B cell (primary cell): ENCODE results near the gene ERLIN1. TPM values are rescaled to one million over a fixed set of nuclear protein-coding genes. Genes with fewer than 3 reads are reported as not detected.

Source experiments
- ATAC-seq: fragments of 200-7000 bp; cut with Tn5 transposase; one replicate; pipeline ENCODE4 v1.10.0; 2021; ENCODE audit warnings: low read depth, mild to moderate bottlenecking, moderate number of reproducible peaks, moderate library complexity
- CTCF ChIA-PET: fragments of 350-600 bp; sonication (Branson Sonifier 250); formaldehyde crosslinking; loops from one replicate; lab custom pipeline; 2021; ENCODE audit warnings: antibody characterized with exemption, inconsistent platforms; lab: Charles Lee
- POLR2A ChIA-PET: fragments of 350-600 bp; sonication (Branson Sonifier 250); formaldehyde crosslinking; loops from one replicate; lab custom pipeline; 2021; ENCODE audit warnings: antibody characterized with exemption; lab: Charles Lee
- DNase-seq: peaks from one replicate; pipeline ENCODE4 v3.0.0; 2013
- H2AFZ ChIP-seq: 2 replicates; pipeline ENCODE4 v1.6.1; 2012; ENCODE audit warnings: mild to moderate bottlenecking, low read depth, low read length; ENCODE audit not compliant: insufficient read depth, poor library complexity, severe bottlenecking
- H3K27ac ChIP-seq, 2 donors: 1 replicate in 1 of 2; 2 replicates in 1 of 2; pipeline ENCODE4 v1.5.1; 2012 to 2013; ENCODE audit warnings: low read length in 2 of 2, mild to moderate bottlenecking in 2 of 2, moderate library complexity in 1 of 2
- H3K27me3 ChIP-seq, 4 experiments: fragments of 200-600 bp in 1 of 4; sonication (generic) in 1 of 4; replicated peaks in 1 of 4; 1 replicate in 2 of 4; 2 replicates in 2 of 4; pipeline versions ENCODE4 v1.6.1 to v1.7.0; 2013 to 2016; ENCODE audit warnings: low read length in 3 of 4, mild to moderate bottlenecking in 2 of 4, mixed read lengths in 1 of 4, moderate library complexity in 1 of 4; ENCODE audit not compliant: insufficient read depth in 4 of 4, control insufficient read depth in 3 of 4; ENCODE audit errors: control extremely low read depth in 1 of 4
- H3K36me3 ChIP-seq, 2 experiments: replicated peaks in 1 of 2; 1 replicate in 1 of 2; 2 replicates in 1 of 2; pipeline versions ENCODE4 v1.6.1 to v1.7.1; 2013; ENCODE audit warnings: low read length in 1 of 2; ENCODE audit not compliant: insufficient read depth in 2 of 2, control insufficient read depth in 1 of 2; ENCODE audit errors: control extremely low read depth in 1 of 2, extremely low read depth in 1 of 2
- H3K4me1 ChIP-seq, 2 donors: fragments of 200-600 bp in 1 of 2; sonication (generic) in 1 of 2; 1 replicate in 1 of 2; 2 replicates in 1 of 2; pipeline versions ENCODE4 v1.5.1 to v1.6.1; 2013 to 2017; ENCODE audit warnings: low read length in 2 of 2; ENCODE audit not compliant: control insufficient read depth in 2 of 2, insufficient read depth in 2 of 2
- H3K4me2 ChIP-seq: replicated peaks from 2 replicates; pipeline ENCODE3; 2012; ENCODE audit warnings: mild to moderate bottlenecking, low read depth, low read length; ENCODE audit not compliant: poor library complexity, severe bottlenecking
- H3K4me3 ChIP-seq, 5 experiments: fragments of 200-600 bp in 1 of 5; sonication (generic) in 1 of 5; 1 replicate in 3 of 5; 2 replicates in 2 of 5; pipeline versions ENCODE4 v1.5.1 to v1.7.0; 2011 to 2016; ENCODE audit warnings: low read length in 4 of 5, mild to moderate bottlenecking in 4 of 5, low read depth in 2 of 5, control low read depth in 1 of 5, moderate library complexity in 1 of 5; ENCODE audit not compliant: insufficient read depth in 1 of 5; ENCODE audit errors: control extremely low read depth in 1 of 5, extremely low read depth in 1 of 5
- H3K79me2 ChIP-seq: fragments of 200-600 bp; sonication (generic); one replicate; pipeline ENCODE4 v1.6.0; 2016; ENCODE audit warnings: low read length; ENCODE audit not compliant: control insufficient read depth, insufficient read depth
- H3K9ac ChIP-seq: fragments of 200-600 bp; sonication (generic); 2 replicates; pipeline ENCODE4 v1.6.1; 2017; ENCODE audit warnings: mild to moderate bottlenecking, low read length, moderate library complexity
- H3K9me3 ChIP-seq, 3 donors: one replicate each; pipeline versions ENCODE4 v1.6.1 to v1.7.1; 2013; ENCODE audit warnings: low read length in 2 of 3; ENCODE audit not compliant: control insufficient read depth in 2 of 3, insufficient read depth in 1 of 3; ENCODE audit errors: control extremely low read depth in 1 of 3
- H4K20me1 ChIP-seq: 2 replicates; pipeline ENCODE4 v1.6.0; 2012; ENCODE audit warnings: mild to moderate bottlenecking, low read length; ENCODE audit not compliant: insufficient read depth, control insufficient read depth, poor library complexity, severe bottlenecking
- H3K27ac Mint-ChIP-seq: one replicate; pipeline ENCODE4 v1.8.0; 2021; ENCODE audit warnings: mixed read lengths
- H3K27me3 Mint-ChIP-seq: one replicate; pipeline ENCODE4 v1.8.0; 2021; ENCODE audit warnings: mixed read lengths
- H3K4me1 Mint-ChIP-seq: one replicate; pipeline ENCODE4 v1.8.0; 2021; ENCODE audit warnings: mixed read lengths
- H3K4me3 Mint-ChIP-seq: one replicate; pipeline ENCODE4 v1.8.0; 2021; ENCODE audit warnings: mixed read lengths
- H3K9me3 Mint-ChIP-seq: one replicate; pipeline ENCODE4 v1.8.0; 2022; ENCODE audit warnings: mixed read lengths; ENCODE audit not compliant: insufficient read depth
- EZH2 ChIP-seq: IDR thresholded peaks from 2 replicates; pipeline ENCODE4 v1.6.1; 2012; ENCODE audit warnings: borderline replicate concordance, low read depth, mild to moderate bottlenecking, moderate library complexity, low read length; ENCODE audit not compliant: insufficient read depth, poor library complexity, severe bottlenecking
- WGBS: methylation state at CpG from one replicate; pipeline ENCODE4 v1.1.5; 2013; ENCODE audit warnings: missing lambda C conversion rate; ENCODE audit not compliant: insufficient coverage; 5-methylcytosine and 5-hydroxymethylcytosine counted together
- intact Hi-C: fragments of 100-400 bp; cut with micrococcal nuclease; formaldehyde crosslinking; loops from one replicate; pipeline ENCODE4 v1.10.0; 2022
- polyA plus RNA-seq: library from polyadenylated mRNA; depleted of rRNA; stranded (reverse); fragments of >200 nt; gene quantifications from 2 replicates; pipeline ENCODE4 v1.2.3, GENCODE V29; 2012
- total RNA-seq, 2 donors: library from RNA; stranded (reverse); fragments of 120-200 nt in 1 of 2; gene quantifications; 1 replicate in 1 of 2; 2 replicates in 1 of 2; pipeline versions ENCODE4 v1.2.3 to v1.2.4, GENCODE V29; 2013 to 2022
- TF ChIP-seq, protein P1 (sequence below): fragments of 200-600 bp; IDR thresholded peaks from one replicate; pipeline ENCODE4 v1.8.0; 2022; ENCODE audit warnings: antibody characterized with exemption, mild to moderate bottlenecking

The ERLIN1 gene
- total and polyA plus RNA-seq, 2 donors (not counting 1 experiment from before 2014, with no cell fraction given): 4.3 to 9.0 TPM

GRCh38 chr10:100114976-100115770 lies 70.7 kb downstream of the ERLIN1 start:
- POLR2A ChIA-PET: no interaction called here
- no peak for TF ChIP-seq EZH2
- TF ChIP-seq, protein P1, sequence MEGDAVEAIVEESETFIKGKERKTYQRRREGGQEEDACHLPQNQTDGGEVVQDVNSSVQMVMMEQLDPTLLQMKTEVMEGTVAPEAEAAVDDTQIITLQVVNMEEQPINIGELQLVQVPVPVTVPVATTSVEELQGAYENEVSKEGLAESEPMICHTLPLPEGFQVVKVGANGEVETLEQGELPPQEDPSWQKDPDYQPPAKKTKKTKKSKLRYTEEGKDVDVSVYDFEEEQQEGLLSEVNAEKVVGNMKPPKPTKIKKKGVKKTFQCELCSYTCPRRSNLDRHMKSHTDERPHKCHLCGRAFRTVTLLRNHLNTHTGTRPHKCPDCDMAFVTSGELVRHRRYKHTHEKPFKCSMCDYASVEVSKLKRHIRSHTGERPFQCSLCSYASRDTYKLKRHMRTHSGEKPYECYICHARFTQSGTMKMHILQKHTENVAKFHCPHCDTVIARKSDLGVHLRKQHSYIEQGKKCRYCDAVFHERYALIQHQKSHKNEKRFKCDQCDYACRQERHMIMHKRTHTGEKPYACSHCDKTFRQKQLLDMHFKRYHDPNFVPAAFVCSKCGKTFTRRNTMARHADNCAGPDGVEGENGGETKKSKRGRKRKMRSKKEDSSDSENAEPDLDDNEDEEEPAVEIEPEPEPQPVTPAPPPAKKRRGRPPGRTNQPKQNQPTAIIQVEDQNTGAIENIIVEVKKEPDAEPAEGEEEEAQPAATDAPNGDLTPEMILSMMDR: no peak
- intact Hi-C loops: no loop called here

GRCh38 chr10:100114460-100114859 lies 71.4 kb downstream of the ERLIN1 start:
- WGBS: 98% methylated on average over 13 of the region's 13 CpGs
- H3K27ac Mint-ChIP-seq: no peak overlapping the region
- no peaks in the 10 kb centered on the region for H3K4me1 ChIP-seq
- no peaks in the 10 kb centered on the region for H3K4me1 Mint-ChIP-seq
- no peak overlapping the region for H3K9ac ChIP-seq
- H3K4me3 ChIP-seq: no peak overlapping the region
- H4K20me1 ChIP-seq: no peaks in the 10 kb centered on the region
- H3K36me3 ChIP-seq: no peaks in the 10 kb centered on the region
- no peak overlapping the region for H3K4me2 ChIP-seq
- intact Hi-C loops: no loop called here
- ATAC-seq: no peak
- H3K27ac ChIP-seq: no peak overlapping the region
- H2AFZ ChIP-seq: no peak overlapping the region
- H3K9me3 ChIP-seq: no peaks in the 10 kb centered on the region
- TF ChIP-seq EZH2: no peak
- TF ChIP-seq, protein P1: no peak
- ChIA-PET POLR2A (no interaction called here), CTCF (interaction anchor here (1.1 kb wide), 1 partner anchor 69 kb away, joined by 3 read pairs; no protein-coding TSS in a partner anchor)
- peaks cover 0 to 2% (median 0%) of the 10 kb centered on the region in 4 experiments for H3K27me3 ChIP-seq
- no peak overlapping the region for H3K4me3 Mint-ChIP-seq
- H3K9me3 Mint-ChIP-seq: no peaks in the 10 kb centered on the region
- DNase-seq: no peak
- peaks cover 36% of the 10 kb centered on the region for H3K27me3 Mint-ChIP-seq
- H3K79me2 ChIP-seq: no peaks in the 10 kb centered on the region

More at GRCh38 chr10:100114976-100115770, 70.7 kb downstream of the ERLIN1 start:
- Histone ChIP-seq H3K79me2 (no peaks in the 10 kb centered on the region), H3K27ac (no peak overlapping the region), H3K4me2 (no peak overlapping the region), H4K20me1 (no peaks in the 10 kb centered on the region), H3K4me3 (no peak overlapping the region), H3K27me3 (peaks cover 0 to 2% (median 0%) of the 10 kb centered on the region in 4 experiments), H3K9me3 (no peaks in the 10 kb centered on the region), H3K4me1 (no peaks in the 10 kb centered on the region), H3K36me3 (no peaks in the 10 kb centered on the region), H3K9ac (no peak overlapping the region), H2AFZ (no peak overlapping the region)
- H3K4me1 Mint-ChIP-seq: no peaks in the 10 kb centered on the region
- H3K4me3 Mint-ChIP-seq: no peak overlapping the region
- CTCF ChIA-PET: interaction anchor here (1.1 kb wide), 1 partner anchor 70 kb away, joined by 3 read pairs; no protein-coding TSS in a partner anchor
- 34% methylated on average over 34 of the region's 51 CpGs for WGBS
- H3K9me3 Mint-ChIP-seq: no peaks in the 10 kb centered on the region
- no peak for ATAC-seq
- no peak overlapping the region for H3K27ac Mint-ChIP-seq
- H3K27me3 Mint-ChIP-seq: peaks cover 39% of the 10 kb centered on the region
- no peak for DNase-seq
